Mononuclear cell (primary cell): Measurements from ENCODE around the gene MUC4. TPM values are rescaled to one million over a fixed set of nuclear protein-coding genes. Genes with fewer than 3 reads are reported as not detected.
"Not testable (repeated sequence)": the region's sequence is repeated elsewhere in the genome, so short reads cannot be mapped to it uniquely, and the experiment has no call there.

Source experiments
- H3K27me3 ChIP-seq: 2 replicates; pipeline ENCODE4 v1.6.0; 2011; ENCODE audit warnings: low read length, control low read depth; ENCODE audit not compliant: insufficient read depth
- H3K4me1 ChIP-seq: 2 replicates; pipeline ENCODE4 v1.5.1; 2011; ENCODE audit warnings: mild to moderate bottlenecking, low read length, control low read depth; ENCODE audit not compliant: insufficient read depth
- H3K4me3 ChIP-seq: 2 replicates; pipeline ENCODE4 v1.5.1; 2011; ENCODE audit warnings: mild to moderate bottlenecking, low read length, moderate library complexity
- H3K9me3 ChIP-seq: 2 replicates; pipeline ENCODE4 v1.5.1; 2011; ENCODE audit warnings: low read depth, mild to moderate bottlenecking, control low read depth, low read length
- total RNA-seq: library from RNA; depleted of rRNA; stranded (reverse); fragments of >200 nt; gene quantifications from one replicate; pipeline ENCODE4 v1.2.3, GENCODE V29; 2012

MUC4 gene
- total RNA-seq, 1 donor, result under 0.01 TPM

GRCh38 chr3:195788711-195789581 is 22.8 kb downstream of the MUC4 start:
- Histone ChIP-seq H3K4me3 (no peak overlapping the region), H3K4me1 (peaks cover 13% of the 10 kb centered on the region), H3K9me3 (no peaks in the 10 kb centered on the region), H3K27me3 (no peaks in the 10 kb centered on the region)

GRCh38 chr3:195785781-195786405 is 25.8 kb downstream of the MUC4 start:
- H3K4me3 ChIP-seq, H3K9me3 ChIP-seq, H3K27me3 ChIP-seq: not testable (repeated sequence)
- peaks cover 13% of the 10 kb centered on the region for H3K4me1 ChIP-seq

GRCh38 chr3:195784031-195784430 is 27.7 kb downstream of the MUC4 start:
- H3K4me3 ChIP-seq, H3K9me3 ChIP-seq: not testable (repeated sequence)

GRCh38 chr3:195781236-195781635 is 30.5 kb downstream of the MUC4 start:
- H3K27me3 ChIP-seq, H3K4me1 ChIP-seq, H3K4me3 ChIP-seq, H3K9me3 ChIP-seq: not testable (repeated sequence)

More at GRCh38 chr3:195784031-195784430, 27.7 kb downstream of the MUC4 start:
- H3K27me3 ChIP-seq, H3K4me1 ChIP-seq: not testable (repeated sequence)

- H3K27me3 ChIP-seq, result no peaks in the 10 kb centered on the region
- no peak overlapping the region for H3K4me3 ChIP-seq
- no peaks in the 10 kb centered on the region for H3K9me3 ChIP-seq
- H3K4me1 ChIP-seq, result no peaks in the 10 kb centered on the region
These were observed 33.8 kb downstream of the MUC4 start for GRCh38 chr3:195777975-195778374.

GRCh38 chr3:195774917-195775316 is 36.8 kb downstream of the MUC4 start:
- no peaks in the 10 kb centered on the region for H3K27me3 ChIP-seq

GRCh38 chr3:195773956-195774537 is 37.7 kb downstream of the MUC4 start:
- Histone ChIP-seq H3K4me3 (no peak overlapping the region), H3K27me3 (no peaks in the 10 kb centered on the region), H3K4me1 (no peaks in the 10 kb centered on the region), H3K9me3 (no peaks in the 10 kb centered on the region)

More at GRCh38 chr3:195774917-195775316, 36.8 kb downstream of the MUC4 start:
- H3K4me3 ChIP-seq, result no peak overlapping the region
- H3K9me3 ChIP-seq, result no peaks in the 10 kb centered on the region
- no peaks in the 10 kb centered on the region for H3K4me1 ChIP-seq

GRCh38 chr3:195771646-195772300 is 40.0 kb downstream of the MUC4 start:
- Histone ChIP-seq H3K4me1 (no peaks in the 10 kb centered on the region), H3K4me3 (no peak overlapping the region), H3K9me3 (no peaks in the 10 kb centered on the region)

GRCh38 chr3:195770841-195771645 is 40.7 kb downstream of the MUC4 start:
- H3K4me3 ChIP-seq, H3K9me3 ChIP-seq, H3K4me1 ChIP-seq, H3K27me3 ChIP-seq: not testable (repeated sequence)

More at GRCh38 chr3:195771646-195772300, 40.0 kb downstream of the MUC4 start:
- no peaks in the 10 kb centered on the region for H3K27me3 ChIP-seq

GRCh38 chr3:195770081-195770840 is 41.5 kb downstream of the MUC4 start:
- H3K27me3 ChIP-seq, result no peaks in the 10 kb centered on the region
- no peaks in the 10 kb centered on the region for H3K9me3 ChIP-seq
- no peak overlapping the region for H3K4me3 ChIP-seq
- no peaks in the 10 kb centered on the region for H3K4me1 ChIP-seq

GRCh38 chr3:195769551-195769950 is 42.2 kb downstream of the MUC4 start:
- H3K9me3 ChIP-seq, result no peaks in the 10 kb centered on the region
- H3K4me1 ChIP-seq, result no peaks in the 10 kb centered on the region
- H3K4me3 ChIP-seq, result no peak overlapping the region
- no peaks in the 10 kb centered on the region for H3K27me3 ChIP-seq

GRCh38 chr3:195768831-195769303 is 42.9 kb downstream of the MUC4 start:
- no peaks in the 10 kb centered on the region for H3K9me3 ChIP-seq
- H3K4me3 ChIP-seq, result no peak overlapping the region
- H3K4me1 ChIP-seq, result no peaks in the 10 kb centered on the region
- no peaks in the 10 kb centered on the region for H3K27me3 ChIP-seq

- Histone ChIP-seq H3K9me3 (no peaks in the 10 kb centered on the region), H3K4me3 (no peak overlapping the region), H3K27me3 (no peaks in the 10 kb centered on the region), H3K4me1 (no peaks in the 10 kb centered on the region)
These were observed 43.3 kb downstream of the MUC4 start for GRCh38 chr3:195768414-195768813.

- no peak overlapping the region for H3K4me3 ChIP-seq
- H3K4me1 ChIP-seq, result no peaks in the 10 kb centered on the region
- no peaks in the 10 kb centered on the region for H3K9me3 ChIP-seq
- H3K27me3 ChIP-seq, result no peaks in the 10 kb centered on the region
These were observed 43.9 kb downstream of the MUC4 start for GRCh38 chr3:195767792-195768191.
